Natural killer cell treated with Interleukin-12 subunit alpha and Interleukin-12 subunit beta and Interleukin-15 and Interleukin-18, amount 100 ng/mL, for 72 hours (primary cell): Measurements from ENCODE around the gene FOXN3. TPM values are rescaled to one million over a fixed set of nuclear protein-coding genes. Genes with fewer than 3 reads are reported as not detected.
A peak's percentile ranks its signal among the peaks of the same experiment; 100 is the strongest.
"Not testable (repeated sequence)": the region's sequence is repeated elsewhere in the genome, so short reads cannot be mapped to it uniquely, and the experiment has no call there.

ENCODE experiments used
- ATAC-seq, 2 donors: fragments of 150-1000 bp; cut with Tn5 transposase in 1 of 2; sonication (Bioruptor Pico), chemical (Tn5 transposase) in 1 of 2; 2 replicates each; pipeline ENCODE4 v1.10.0; 2021
- DNase-seq: peaks from one replicate; pipeline ENCODE4 v3.0.0; 2022; ENCODE audit warnings: low spot score
- H3K27ac Mint-ChIP-seq, 2 donors: 1 replicate in 1 of 2; 2 replicates in 1 of 2; pipeline ENCODE4 v1.8.0; 2022; ENCODE audit warnings: mixed read lengths in 2 of 2, mild to moderate bottlenecking in 1 of 2, moderate library complexity in 1 of 2
- H3K27me3 Mint-ChIP-seq, 2 donors: 1 replicate in 1 of 2; 2 replicates in 1 of 2; pipeline ENCODE4 v1.8.0; 2022; ENCODE audit warnings: mixed read lengths in 2 of 2
- H3K36me3 Mint-ChIP-seq: one replicate; pipeline ENCODE4 v1.8.0; 2022; ENCODE audit warnings: mixed read lengths
- H3K4me1 Mint-ChIP-seq, 2 donors: 1 replicate in 1 of 2; 2 replicates in 1 of 2; pipeline ENCODE4 v1.8.0; 2022; ENCODE audit warnings: low read depth in 2 of 2, mixed read lengths in 2 of 2, mild to moderate bottlenecking in 1 of 2
- H3K4me3 Mint-ChIP-seq: one replicate; pipeline ENCODE4 v1.8.0; 2022; ENCODE audit warnings: mixed read lengths
- H3K9me3 Mint-ChIP-seq: 2 replicates; pipeline ENCODE4 v1.8.0; 2022; ENCODE audit warnings: mixed read lengths
- total RNA-seq, 2 donors: library from RNA; stranded (reverse); gene quantifications; one replicate each; pipeline ENCODE4 v1.2.3, GENCODE V29; 2022

FOXN3 gene
- total RNA-seq, 2 donors from 2014 or later, result 127 to 133 TPM

- H3K27ac Mint-ChIP-seq, result peak overlapping the region in 1 of 2 donors; percentile 50
- no peak for ATAC-seq
Measured at GRCh38 chr14:89167705-89168104, 249.3 kb downstream of the FOXN3 start.

GRCh38 chr14:89166633-89167032 is 250.4 kb downstream of the FOXN3 start:
- H3K4me3 Mint-ChIP-seq, result no peak overlapping the region
- peaks cover 13% of the 10 kb centered on the region for H3K36me3 Mint-ChIP-seq
- DNase-seq (no peak), ATAC-seq (no peak)
- no peaks in the 10 kb centered on the region for H3K9me3 Mint-ChIP-seq
- peak overlapping the region in 1 of 2 donors; percentile 50 for H3K27ac Mint-ChIP-seq
- no peaks in the 10 kb centered on the region for H3K27me3 Mint-ChIP-seq
- H3K4me1 Mint-ChIP-seq, result peaks cover 22 to 33% of the 10 kb centered on the region in 2 donors

More at GRCh38 chr14:89167705-89168104, 249.3 kb downstream of the FOXN3 start:
- no peak overlapping the region for H3K4me3 Mint-ChIP-seq
- H3K9me3 Mint-ChIP-seq, result no peaks in the 10 kb centered on the region
- H3K36me3 Mint-ChIP-seq, result peaks cover 10% of the 10 kb centered on the region
- no peaks in the 10 kb centered on the region for H3K27me3 Mint-ChIP-seq
- DNase-seq, result no peak
- peaks cover 22 to 33% of the 10 kb centered on the region in 2 donors for H3K4me1 Mint-ChIP-seq

- Mint-ChIP-seq H3K27me3 (no peaks in the 10 kb centered on the region), H3K36me3 (peaks cover 13% of the 10 kb centered on the region), H3K4me3 (peak overlapping the region; percentile 77), H3K9me3 (no peaks in the 10 kb centered on the region), H3K4me1 (peaks cover 22 to 33% of the 10 kb centered on the region in 2 donors), H3K27ac (peak overlapping the region; percentile 80 to 90)
- DNase-seq, result no peak
- ATAC-seq, result peak; percentile 73
Measured at GRCh38 chr14:89165189-89166181, 251.5 kb downstream of the FOXN3 start.

DNA sequence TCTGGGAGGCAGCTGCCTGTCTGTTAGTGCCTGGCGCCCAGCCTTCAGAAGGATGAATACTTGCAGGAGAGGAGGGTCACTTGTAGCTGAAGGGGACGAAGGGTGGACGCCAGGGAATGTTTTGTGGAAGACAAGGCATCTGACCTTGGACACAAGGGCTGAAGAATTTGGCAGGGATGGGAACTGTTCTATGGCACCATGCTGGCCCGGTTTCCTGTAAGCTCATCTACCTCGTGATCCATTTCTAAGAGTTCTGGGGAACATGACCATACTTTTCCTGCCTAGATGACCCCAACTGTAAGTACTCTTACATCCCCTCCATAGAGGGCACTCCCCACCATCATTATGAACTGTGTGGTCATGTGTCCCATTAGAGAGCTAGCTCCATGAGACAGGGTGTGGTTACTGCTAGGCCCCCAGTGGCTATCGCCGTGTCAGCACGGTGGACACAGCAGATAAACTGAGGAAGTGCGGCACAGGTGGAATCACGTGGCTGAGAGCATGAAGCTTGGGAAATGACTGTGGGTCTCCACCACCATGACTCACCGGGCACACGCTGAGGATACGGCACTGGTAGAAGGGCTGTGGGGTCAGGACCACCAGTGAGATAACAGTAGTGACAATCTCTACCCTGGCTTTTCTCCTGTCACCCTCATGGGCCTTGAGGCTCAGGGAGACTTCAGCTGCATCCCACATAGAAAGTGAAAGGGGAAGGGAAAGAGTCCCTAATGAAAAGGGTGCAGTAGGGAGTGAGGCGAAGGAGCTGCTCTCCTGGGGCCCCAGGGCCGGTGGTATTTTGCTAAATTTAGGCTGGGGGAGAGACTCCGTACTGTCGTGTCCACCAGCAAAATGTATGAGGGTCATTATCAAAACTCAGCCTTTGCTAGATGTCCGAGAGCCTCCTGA is 252.6 kb downstream of the FOXN3 start:
- ATAC-seq (peak; percentile 58 to 61), DNase-seq (no peak)
- Mint-ChIP-seq H3K27me3 (no peaks in the 10 kb centered on the region), H3K9me3 (no peaks in the 10 kb centered on the region), H3K27ac (peak overlapping the region; percentile 80 to 90), H3K4me3 (peak overlapping the region; percentile 77), H3K36me3 (peaks cover 13% of the 10 kb centered on the region), H3K4me1 (peaks cover 22 to 33% of the 10 kb centered on the region in 2 donors)

GRCh38 chr14:89163031-89163636 is 253.9 kb downstream of the FOXN3 start:
- H3K4me3 Mint-ChIP-seq, result no peak overlapping the region
- no peak for DNase-seq
- peaks cover 5% of the 10 kb centered on the region for H3K36me3 Mint-ChIP-seq

DNA sequence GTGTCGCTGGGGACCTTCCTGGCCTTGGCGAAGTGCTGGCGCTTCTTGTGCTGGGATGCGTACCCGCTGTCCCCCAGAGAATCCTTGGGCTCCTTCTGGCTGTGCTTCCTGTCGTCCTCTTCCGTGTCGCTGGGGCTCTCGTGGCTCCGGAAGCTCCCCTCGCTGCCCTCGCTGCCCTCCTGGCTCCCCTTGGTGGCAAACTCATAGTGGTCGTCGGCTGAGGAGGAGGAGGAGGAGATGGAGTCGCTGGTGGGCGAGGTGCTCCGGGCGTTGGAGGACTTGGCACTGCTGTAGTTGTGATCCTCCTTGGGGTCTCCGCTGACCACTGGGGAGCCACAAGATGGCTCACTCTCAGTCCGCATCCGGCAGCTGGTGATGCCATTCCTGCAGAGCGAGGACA is 254.4 kb downstream of the FOXN3 start:
- H3K27me3 Mint-ChIP-seq, result no peaks in the 10 kb centered on the region
- DNase-seq, result no peak
- ATAC-seq, result no peak
- H3K36me3 Mint-ChIP-seq, result peaks cover 4% of the 10 kb centered on the region
- no peak overlapping the region for H3K4me3 Mint-ChIP-seq
- H3K9me3 Mint-ChIP-seq, result no peaks in the 10 kb centered on the region
- H3K4me1 Mint-ChIP-seq, result peaks cover 22 to 25% of the 10 kb centered on the region in 2 donors
- H3K27ac Mint-ChIP-seq, result no peak overlapping the region

More at GRCh38 chr14:89163031-89163636, 253.9 kb downstream of the FOXN3 start:
- Mint-ChIP-seq H3K4me1 (peaks cover 22 to 29% of the 10 kb centered on the region in 2 donors), H3K27ac (no peak overlapping the region), H3K27me3 (no peaks in the 10 kb centered on the region), H3K9me3 (no peaks in the 10 kb centered on the region)
- no peak for ATAC-seq

- ATAC-seq (no peak), DNase-seq (no peak)
- Mint-ChIP-seq H3K9me3 (no peaks in the 10 kb centered on the region), H3K4me1 (peaks cover 16 to 19% of the 10 kb centered on the region in 2 donors), H3K27me3 (no peaks in the 10 kb centered on the region), H3K4me3 (no peak overlapping the region), H3K36me3 (peaks cover 4% of the 10 kb centered on the region), H3K27ac (no peak overlapping the region)
Measured at GRCh38 chr14:89160437-89160836, 256.6 kb downstream of the FOXN3 start.

DNA sequence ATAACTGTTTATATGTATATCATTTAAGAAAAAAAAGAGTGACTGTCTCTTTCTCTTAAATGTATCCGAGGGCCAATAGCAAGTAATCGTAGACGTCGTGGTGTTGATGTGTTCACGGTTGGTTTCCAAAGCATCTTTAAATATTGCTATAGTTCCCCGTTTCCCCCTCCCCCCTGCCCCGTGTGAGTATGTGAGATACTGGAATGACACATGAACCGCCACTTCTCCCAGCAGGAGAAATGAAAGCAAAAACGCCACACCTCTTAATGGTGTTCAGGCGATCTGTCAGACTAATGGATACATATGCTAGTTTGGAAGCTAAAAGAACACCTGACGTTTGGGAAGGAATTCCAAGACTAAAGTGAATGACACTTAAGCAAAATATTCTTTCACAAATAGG is 258.3 kb downstream of the FOXN3 start:
- Mint-ChIP-seq H3K27ac (no peak overlapping the region), H3K36me3 (peaks cover 4% of the 10 kb centered on the region), H3K27me3 (no peaks in the 10 kb centered on the region), H3K9me3 (no peaks in the 10 kb centered on the region), H3K4me3 (no peak overlapping the region), H3K4me1 (peaks cover 0 to 5% of the 10 kb centered on the region in 2 donors)
- DNase-seq (no peak), ATAC-seq (no peak)

- not testable (repeated sequence) for H3K9me3 Mint-ChIP-seq, DNase-seq, H3K4me1 Mint-ChIP-seq, H3K27me3 Mint-ChIP-seq, H3K36me3 Mint-ChIP-seq, H3K4me3 Mint-ChIP-seq, ATAC-seq, H3K27ac Mint-ChIP-seq
Measured at GRCh38 chr14:89158104-89158503, 258.9 kb downstream of the FOXN3 start.

GRCh38 chr14:89155491-89155890 is 261.5 kb downstream of the FOXN3 start:
- DNase-seq (no peak), ATAC-seq (no peak)
- H3K36me3 Mint-ChIP-seq, result peaks cover 6% of the 10 kb centered on the region
- peaks cover 0 to 7% of the 10 kb centered on the region in 2 donors for H3K4me1 Mint-ChIP-seq
- no peak overlapping the region for H3K27ac Mint-ChIP-seq
- peaks cover 4% of the 10 kb centered on the region for H3K9me3 Mint-ChIP-seq
- no peaks in the 10 kb centered on the region for H3K27me3 Mint-ChIP-seq
- no peak overlapping the region for H3K4me3 Mint-ChIP-seq

DNA sequence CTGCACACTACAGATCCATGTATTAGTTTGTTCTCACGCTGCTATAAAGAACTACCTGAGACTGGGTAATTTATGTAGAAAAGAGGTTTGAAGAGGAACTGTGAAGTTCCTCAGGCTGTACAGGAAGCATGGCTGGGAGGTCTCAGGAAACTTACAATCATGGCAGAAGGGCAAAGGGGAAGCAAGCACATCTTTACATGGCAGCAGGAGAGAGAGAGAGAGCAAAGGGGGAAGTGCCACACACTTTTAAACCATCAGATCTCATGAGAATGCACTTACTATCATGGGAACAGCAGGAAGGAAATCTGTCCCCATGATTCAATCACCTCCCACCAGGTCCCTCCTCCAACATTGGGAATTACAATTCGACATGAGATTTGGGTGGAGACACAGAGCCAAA is 265.3 kb downstream of the FOXN3 start:
- not testable (repeated sequence) for H3K4me3 Mint-ChIP-seq, H3K36me3 Mint-ChIP-seq, H3K4me1 Mint-ChIP-seq, DNase-seq, ATAC-seq, H3K27me3 Mint-ChIP-seq, H3K27ac Mint-ChIP-seq, H3K9me3 Mint-ChIP-seq

DNA sequence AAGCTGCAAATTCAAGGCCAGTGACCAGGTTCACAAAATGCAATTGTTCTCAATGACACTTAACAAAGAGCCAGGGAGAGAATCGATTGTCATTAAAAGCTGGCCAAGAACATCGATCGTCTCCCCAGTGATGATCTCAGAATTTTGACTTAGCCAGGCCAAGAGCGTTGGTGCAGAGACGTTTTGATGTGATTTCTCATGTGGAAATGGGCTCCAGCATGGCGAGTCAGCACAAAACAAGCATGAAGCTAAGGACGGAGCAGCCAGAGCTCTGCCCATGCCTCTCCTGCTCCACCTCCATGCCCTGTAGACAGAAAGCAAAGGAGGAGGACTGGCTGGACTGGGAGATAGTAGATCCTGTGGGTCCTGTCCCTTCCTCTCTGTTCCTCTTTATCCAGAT is 270.8 kb downstream of the FOXN3 start:
- Mint-ChIP-seq H3K27me3 (peaks cover 8% of the 10 kb centered on the region in 2 donors), H3K4me1 (no peaks in the 10 kb centered on the region), H3K36me3 (no peaks in the 10 kb centered on the region), H3K4me3 (no peak overlapping the region), H3K27ac (no peak overlapping the region), H3K9me3 (no peaks in the 10 kb centered on the region)
- DNase-seq (no peak), ATAC-seq (no peak)

GRCh38 chr14:89144642-89145041 is 272.4 kb downstream of the FOXN3 start:
- Mint-ChIP-seq H3K36me3 (no peaks in the 10 kb centered on the region), H3K4me1 (no peaks in the 10 kb centered on the region), H3K27ac (no peak overlapping the region), H3K27me3 (peaks cover 10 to 12% of the 10 kb centered on the region in 2 donors), H3K9me3 (no peaks in the 10 kb centered on the region), H3K4me3 (no peak overlapping the region)
- ATAC-seq (no peak), DNase-seq (no peak)
